Vein endothelial cell (primary cell): ENCODE results near the gene MEFV. TPM values are rescaled to one million over a fixed set of nuclear protein-coding genes. Genes with fewer than 3 reads are reported as not detected.

Experiments used
- total RNA-seq: library from RNA; depleted of rRNA; stranded (reverse); fragments of >200 nt; gene quantifications from 2 replicates; pipeline ENCODE4 v1.2.3, GENCODE V29; 2012

MEFV gene, protein sequence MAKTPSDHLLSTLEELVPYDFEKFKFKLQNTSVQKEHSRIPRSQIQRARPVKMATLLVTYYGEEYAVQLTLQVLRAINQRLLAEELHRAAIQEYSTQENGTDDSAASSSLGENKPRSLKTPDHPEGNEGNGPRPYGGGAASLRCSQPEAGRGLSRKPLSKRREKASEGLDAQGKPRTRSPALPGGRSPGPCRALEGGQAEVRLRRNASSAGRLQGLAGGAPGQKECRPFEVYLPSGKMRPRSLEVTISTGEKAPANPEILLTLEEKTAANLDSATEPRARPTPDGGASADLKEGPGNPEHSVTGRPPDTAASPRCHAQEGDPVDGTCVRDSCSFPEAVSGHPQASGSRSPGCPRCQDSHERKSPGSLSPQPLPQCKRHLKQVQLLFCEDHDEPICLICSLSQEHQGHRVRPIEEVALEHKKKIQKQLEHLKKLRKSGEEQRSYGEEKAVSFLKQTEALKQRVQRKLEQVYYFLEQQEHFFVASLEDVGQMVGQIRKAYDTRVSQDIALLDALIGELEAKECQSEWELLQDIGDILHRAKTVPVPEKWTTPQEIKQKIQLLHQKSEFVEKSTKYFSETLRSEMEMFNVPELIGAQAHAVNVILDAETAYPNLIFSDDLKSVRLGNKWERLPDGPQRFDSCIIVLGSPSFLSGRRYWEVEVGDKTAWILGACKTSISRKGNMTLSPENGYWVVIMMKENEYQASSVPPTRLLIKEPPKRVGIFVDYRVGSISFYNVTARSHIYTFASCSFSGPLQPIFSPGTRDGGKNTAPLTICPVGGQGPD
- not detected in 2 replicates for total RNA-seq

DNA sequence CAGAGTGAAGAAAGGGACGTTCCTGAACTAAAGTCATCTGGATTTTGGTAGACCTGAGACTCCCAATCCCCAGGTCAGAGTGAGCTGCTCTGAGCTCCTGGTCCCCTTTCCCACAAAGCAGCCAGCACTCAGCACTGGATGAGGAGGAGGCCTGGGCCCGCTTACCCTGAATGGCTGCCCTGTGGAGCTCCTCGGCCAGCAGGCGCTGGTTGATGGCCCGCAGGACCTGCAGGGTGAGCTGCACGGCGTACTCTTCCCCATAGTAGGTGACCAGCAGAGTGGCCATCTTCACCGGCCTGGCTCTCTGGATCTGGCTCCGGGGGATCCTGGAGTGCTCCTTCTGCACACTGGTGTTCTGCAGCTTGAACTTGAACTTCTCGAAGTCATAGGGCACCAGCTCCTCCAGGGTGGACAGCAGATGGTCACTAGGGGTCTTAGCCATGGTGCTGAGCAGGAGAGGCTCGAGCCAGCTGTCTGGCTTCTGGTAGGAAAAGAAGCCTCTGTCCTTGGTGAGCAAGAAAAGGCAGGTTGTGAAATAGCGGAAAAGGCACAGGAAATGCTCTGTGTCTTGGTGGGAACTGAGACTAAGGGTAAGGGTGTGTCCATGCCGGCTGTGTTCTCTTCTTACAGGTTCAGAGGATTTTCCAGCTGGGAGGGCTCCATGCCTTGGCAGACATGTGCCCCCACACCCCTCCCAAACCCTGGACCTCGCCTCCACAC lies at the start of gene MEFV:
TSS of gene MEFV (minus strand) at position 488 of the 720 bp plus-strand sequence. CDS start at position 442, 46 bp downstream.

DNA sequence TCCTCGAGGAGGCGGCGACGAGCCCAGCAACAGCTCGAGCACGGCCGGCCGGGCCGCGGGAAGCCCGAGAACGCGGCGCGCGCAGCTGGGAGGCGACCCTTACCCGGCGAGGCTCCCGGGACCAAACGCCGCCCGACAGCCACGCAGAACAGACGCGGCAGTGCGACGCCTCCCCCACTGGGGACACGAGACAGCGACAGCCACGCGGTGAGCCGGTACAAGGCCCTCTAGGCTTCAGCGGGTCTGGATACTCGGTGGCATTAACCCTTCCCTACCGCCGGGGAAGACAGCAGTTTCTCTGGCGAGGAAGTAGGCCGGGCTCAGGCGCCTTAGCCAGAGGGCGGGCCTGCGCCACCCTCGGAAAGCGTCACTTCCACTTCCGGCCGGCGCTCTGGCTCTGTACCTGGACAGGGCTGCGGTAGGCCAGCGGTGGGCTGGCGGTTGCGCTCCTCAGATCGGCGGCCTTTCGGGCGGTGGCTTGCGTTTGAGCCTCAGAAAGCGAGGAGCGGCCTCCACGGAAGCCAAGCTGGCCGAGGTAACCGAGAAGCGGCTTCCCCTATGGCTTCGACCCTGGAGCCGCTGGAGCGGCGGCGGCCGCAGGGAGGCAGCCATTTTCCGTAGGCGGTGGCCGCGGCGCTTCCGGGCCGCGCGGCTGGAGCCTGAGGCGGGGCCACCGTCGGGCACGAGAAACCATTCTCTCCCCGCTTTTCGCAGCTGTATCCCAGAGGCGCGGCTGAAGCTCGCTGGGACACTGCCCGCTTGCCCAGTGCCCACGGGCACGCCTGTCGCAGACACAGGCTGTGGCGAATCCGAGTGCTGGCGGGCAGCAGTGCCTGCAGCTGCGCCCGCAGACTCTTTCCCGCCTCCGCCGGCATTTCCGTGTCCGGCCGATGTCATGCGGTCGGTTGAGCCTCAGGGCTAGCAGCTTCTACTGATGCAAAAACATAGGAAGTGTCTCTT lies 49.0 kb upstream of the MEFV start, which contains the start of the genes TIGD7 and ZNF75A:
TSS of gene TIGD7 (minus strand) at position 322 of the 960 bp plus-strand sequence. CDS start 4,816 bp downstream, outside the sequence.
TSS of gene ZNF75A (plus strand) at position 389 of the 960 bp plus-strand sequence. CDS start 2,932 bp downstream, outside the sequence.

DNA sequence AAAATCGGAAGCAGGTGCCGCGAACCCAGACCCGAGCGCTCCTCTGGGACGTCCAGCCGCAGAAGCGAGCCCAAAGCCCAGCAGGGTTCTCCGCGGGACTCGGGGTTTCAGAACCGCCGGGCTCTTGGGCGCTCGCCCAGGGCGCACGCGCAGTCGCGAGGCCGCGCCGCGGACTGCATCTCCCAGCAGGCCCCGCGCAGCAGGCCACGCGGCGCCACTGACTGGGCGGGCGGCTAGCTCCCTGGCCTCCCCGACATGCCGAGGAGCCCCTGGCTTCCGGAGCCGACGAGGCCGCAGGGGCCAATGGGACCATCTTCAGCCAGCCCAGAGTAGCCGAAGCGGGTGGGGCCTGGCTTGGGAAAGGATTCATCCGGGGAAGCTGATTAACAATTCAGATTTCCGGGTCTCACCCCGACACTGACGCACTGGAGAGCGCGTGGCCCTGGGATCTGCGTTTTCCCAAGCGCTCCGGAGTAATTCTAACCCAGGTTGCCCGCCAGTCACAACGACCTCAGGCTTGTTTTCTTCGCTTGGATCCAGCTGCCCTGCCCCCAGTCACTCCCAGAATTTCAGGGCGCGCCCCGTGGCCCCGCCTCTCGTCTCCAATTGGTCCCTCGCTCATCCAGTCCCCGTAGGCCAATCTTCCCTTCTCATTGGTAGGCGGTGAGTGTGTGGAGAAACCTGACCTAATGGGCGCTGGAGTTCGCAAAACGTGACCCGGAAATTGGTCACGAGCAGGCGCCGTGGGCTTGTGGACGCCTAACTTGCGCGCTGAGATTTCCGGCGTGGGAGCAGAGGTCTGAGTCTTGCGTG lies 26.5 kb upstream of the MEFV start, which contains the start of gene ZNF263:
TSS of gene ZNF263 (plus strand) at position 762 of the 813 bp plus-strand sequence. CDS start 328 bp downstream, outside the sequence.

DNA sequence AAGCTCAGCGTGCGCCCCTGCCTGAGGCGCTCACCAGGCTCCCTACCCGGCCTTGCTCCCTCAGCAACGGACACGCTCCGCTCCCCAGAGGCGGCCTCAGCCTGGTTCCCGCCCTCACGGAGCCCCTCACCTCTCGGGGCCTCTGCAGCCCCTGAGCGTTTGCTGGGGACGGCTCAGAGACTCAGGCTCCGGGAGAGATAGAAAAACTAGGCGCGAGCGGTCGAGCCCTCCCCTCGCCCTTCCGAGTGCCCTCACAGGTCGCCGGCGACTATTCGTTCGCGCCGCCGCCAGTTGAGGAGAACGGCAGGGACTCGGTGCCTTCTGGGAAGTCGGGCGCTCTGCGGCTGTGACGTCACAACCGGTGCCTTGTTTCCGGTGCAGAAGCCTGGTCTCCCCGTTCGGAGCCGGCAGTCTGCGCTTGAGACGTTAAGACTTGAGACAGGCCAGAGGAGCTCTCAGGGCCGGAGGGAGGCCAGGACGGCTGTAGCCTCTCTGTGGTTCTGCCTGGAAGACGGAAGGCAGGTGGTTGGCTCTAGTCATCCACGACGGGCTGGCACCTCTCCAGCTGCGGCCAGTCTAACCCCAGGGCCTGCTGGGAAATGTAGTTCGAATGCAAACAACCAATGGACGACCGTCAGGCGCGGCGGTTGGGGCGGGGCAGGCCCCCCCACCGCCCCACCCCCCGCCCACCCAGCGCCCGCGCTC lies 21.4 kb downstream of the MEFV start, which contains the start of gene ZNF200:
TSS of gene ZNF200 (minus strand) at position 302 of the 705 bp plus-strand sequence. CDS start 1,403 bp downstream, outside the sequence.

Other genes starting within 250 kb of the MEFV start
- not detected in 2 replicates for gene CLDN9, start 243.7 kb downstream of the MEFV start, total RNA-seq
- gene CLDN6, start 238.4 kb downstream of the MEFV start, total RNA-seq: under 0.01 TPM in 1 of 2 replicates, not detected in the other
- 116 and 149 TPM in 2 replicates for gene TNFRSF12A, start 236.3 kb downstream of the MEFV start, total RNA-seq
- 6.8 and 19.9 TPM in 2 replicates for gene HCFC1R1, start 232.7 kb downstream of the MEFV start, total RNA-seq
- 24.8 and 35.3 TPM in 2 replicates for gene THOC6, start 232.6 kb downstream of the MEFV start, total RNA-seq
- not detected in 2 replicates for gene BICDL2, start 219.7 kb downstream of the MEFV start, total RNA-seq
- under 0.01 and 0.10 TPM in 2 replicates for gene MMP25, start 210.1 kb downstream of the MEFV start, total RNA-seq
- gene IL32, start 191.0 kb downstream of the MEFV start, total RNA-seq: 101 and 214 TPM in 2 replicates
- gene ZSCAN10, start 157.3 kb downstream of the MEFV start, total RNA-seq: not detected in 2 replicates
- gene ZNF205, start 144.0 kb downstream of the MEFV start, total RNA-seq: 21.4 and 35.3 TPM in 2 replicates
- 4.8 and 5.6 TPM in 2 replicates for gene ZNF213, start 121.6 kb downstream of the MEFV start, total RNA-seq
- 0.33 TPM in 1 of 2 replicates, not detected in the other for gene OR1F1, start 68.4 kb downstream of the MEFV start, total RNA-seq
- 12.7 and 13.5 TPM in 2 replicates for gene ZNF200, start 21.5 kb downstream of the MEFV start, total RNA-seq
- 46.0 and 55.9 TPM in 2 replicates for gene ZNF263, start 26.9 kb upstream of the MEFV start, total RNA-seq
- 3.6 and 5.1 TPM in 2 replicates for gene TIGD7, start 48.8 kb upstream of the MEFV start, total RNA-seq
- 24.8 and 25.5 TPM in 2 replicates for gene ZNF75A, start 48.9 kb upstream of the MEFV start, total RNA-seq
- not detected in 2 replicates for gene OR2C1, start 99.3 kb upstream of the MEFV start, total RNA-seq
- 11.4 and 13.7 TPM in 2 replicates for gene ZSCAN32, start 144.4 kb upstream of the MEFV start, total RNA-seq
- 9.6 and 10.8 TPM in 2 replicates for gene ZNF174, start 144.6 kb upstream of the MEFV start, total RNA-seq
- 2.5 and 2.9 TPM in 2 replicates for gene ZNF597, start 186.9 kb upstream of the MEFV start, total RNA-seq
- 19.3 and 21.2 TPM in 2 replicates for gene NAA60, start 187.0 kb upstream of the MEFV start, total RNA-seq
- not detected in 2 replicates for gene C16orf90, start 238.9 kb upstream of the MEFV start, total RNA-seq
- 9.5 and 10.1 TPM in 2 replicates for gene CLUAP1, start 244.4 kb upstream of the MEFV start, total RNA-seq